HG03521 (cell line): Measurements from ENCODE around the gene TULP1.

Source experiments
- ATAC-seq: cut with Tn5 transposase; IDR thresholded peaks from one replicate; pipeline ENCODE4 v1.9.1; 2021; ENCODE audit warnings: mild to moderate bottlenecking, moderate library complexity; ENCODE audit not compliant: unreplicated experiment

TULP1 gene

DNA sequence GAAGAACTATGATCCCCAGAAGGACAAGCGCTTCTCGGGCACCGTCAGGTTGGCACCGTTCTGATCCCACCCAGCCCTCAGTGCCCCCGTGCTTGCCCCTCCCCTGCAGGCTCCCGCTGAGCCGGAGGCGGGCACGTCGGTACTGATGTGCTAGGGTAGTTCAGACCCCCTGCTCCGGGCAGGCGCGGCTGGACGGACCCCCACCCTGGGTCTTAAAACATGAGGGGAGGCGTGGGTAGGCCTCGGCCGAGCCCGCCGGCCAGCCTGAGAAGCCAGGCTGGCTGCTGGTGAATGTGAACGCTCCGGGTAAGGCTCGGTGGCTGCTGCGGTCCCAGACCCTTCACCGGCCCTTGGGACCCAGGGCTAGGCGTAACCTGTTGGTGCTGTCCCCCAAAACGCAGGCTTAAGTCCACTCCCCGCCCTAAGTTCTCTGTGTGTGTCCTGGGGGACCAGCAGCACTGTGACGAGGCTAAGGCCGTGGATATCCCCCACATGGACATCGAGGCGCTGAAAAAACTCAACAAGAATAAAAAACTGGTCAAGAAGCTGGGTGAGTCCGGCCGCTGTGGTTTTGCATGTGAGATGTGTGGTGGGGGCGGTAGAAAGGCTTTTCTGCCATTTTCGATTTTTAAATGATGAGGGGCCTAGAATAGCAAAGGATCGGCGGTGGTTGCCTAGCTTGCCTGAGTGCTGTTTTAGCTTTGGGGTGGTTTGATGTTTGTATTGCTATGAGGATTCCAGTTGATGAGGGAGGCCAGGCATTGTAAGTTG, 43.5 kb downstream of the TULP1 start:
- no peak for ATAC-seq

DNA sequence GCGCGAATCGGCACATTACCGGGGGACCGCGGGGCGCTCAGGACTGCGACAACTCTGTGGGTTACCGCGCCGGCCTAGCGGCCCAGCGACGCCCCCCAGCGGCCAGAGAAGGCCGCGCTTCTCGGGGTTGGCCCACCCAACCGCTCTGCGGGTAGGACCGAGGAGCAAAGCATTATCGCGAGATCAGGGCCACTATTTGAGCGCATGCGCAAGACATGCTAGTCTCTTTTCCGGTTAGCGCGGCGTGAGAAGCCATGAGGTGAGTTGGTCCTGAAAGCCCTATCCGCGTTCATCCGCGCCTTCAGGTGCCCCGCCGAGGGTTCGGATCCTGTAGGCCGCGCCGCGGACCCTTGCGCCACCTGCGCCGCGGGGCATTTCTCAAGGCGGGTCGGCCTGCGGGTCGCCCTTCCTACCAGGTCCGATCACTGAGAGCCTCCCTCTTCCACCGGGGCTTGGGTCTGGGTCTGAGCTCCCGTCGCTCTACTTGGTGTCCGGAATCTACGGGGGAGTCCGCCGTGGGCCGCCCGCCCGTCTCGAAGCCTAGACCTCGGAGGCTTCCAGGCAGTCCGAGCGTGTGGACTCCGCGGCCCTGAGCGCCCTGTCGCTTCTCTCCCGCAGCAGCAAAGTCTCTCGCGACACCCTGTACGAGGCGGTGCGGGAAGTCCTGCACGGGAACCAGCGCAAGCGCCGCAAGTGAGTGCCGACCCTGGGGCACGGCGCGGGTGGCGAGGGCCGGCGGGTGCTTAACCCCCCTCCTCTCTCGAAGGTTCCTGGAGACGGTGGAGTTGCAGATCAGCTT, 44.3 kb downstream of the TULP1 start, which contains the start of gene RPL10A:
Gene RPL10A, plus strand, starts transcription at position 221 of the 799 bp plus-strand sequence. Its CDS starts 34 bp downstream, at position 255.
- ATAC-seq, result peak; percentile 75

DNA sequence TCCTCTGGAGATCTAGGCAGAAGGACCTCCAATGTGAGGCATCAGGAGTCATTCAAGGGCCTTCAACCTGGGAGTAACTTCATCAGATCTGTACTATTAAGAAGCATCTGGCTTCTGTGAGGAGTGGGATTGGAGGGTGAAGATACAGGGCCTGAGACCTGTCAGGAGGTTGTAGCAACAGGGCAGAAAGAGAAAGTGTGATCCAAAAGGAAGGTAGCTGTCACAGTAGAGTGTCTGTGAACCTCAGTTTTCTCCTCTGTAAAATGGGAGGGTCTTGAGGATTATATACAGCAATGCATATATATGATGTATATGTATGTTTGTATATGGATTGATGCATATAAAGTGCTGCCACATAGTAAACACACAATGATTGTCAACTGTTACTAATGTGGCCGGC, 47.0 kb downstream of the TULP1 start:
- no peak for ATAC-seq

DNA sequence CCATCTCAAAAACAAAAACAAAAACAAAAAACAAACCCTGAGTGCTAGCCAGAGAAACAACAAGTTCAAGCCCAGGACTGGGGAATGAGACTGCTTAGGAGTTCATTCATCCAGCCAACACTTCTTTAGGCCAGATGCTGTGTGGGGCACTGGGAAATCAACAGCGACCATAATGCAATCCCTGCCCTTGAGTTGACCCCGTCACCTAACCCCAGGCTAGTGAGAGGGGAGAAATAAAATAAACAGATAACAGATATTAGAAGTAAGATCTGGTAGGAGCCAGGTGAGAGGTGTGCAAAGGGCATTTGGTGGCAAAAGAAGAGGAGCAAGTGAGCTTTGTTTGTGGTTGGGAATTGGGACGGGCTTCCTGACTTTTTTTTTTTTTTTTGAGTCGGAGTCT, 49.4 kb downstream of the TULP1 start:
- ATAC-seq, result no peak

DNA sequence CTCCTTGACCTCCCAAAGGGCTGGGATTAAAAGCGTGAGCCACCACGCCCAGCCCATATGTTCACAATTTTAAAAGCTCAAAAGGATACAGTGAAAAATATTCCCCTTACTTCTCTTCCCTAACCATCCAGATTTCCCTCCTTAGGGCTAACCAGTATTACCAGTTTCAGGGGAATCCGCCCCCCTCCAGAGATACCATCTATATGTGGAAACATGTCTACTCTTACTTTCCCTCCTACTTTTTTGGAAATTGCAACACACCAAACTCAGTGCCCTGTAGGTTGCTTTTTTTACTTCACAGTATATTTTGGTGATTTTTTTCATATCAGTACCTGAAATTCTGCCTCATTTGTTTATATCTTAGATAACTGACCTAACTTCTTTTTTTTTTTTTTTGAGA, 51.4 kb downstream of the TULP1 start:
- ATAC-seq, result no peak

DNA sequence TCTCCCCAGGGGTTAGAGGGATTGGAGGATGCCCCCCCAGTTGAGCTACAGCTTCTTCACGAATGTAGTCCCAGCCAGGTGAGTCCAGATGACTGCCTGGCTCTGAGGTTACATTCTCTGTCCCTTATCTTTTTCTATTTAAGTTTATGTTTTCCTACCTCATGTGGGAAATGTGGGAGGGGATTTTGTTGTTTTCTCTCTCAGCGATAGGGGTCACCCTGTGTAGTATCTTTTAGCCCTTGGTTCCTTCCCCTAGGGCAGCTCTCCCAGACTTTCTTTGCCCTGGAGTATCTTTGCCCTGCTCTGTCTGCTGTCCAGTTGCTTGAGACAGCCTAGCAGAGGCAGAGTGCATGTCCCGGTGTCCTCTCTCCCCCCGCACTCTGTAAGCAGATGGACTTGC, 54.8 kb downstream of the TULP1 start:
- ATAC-seq, result no peak

DNA sequence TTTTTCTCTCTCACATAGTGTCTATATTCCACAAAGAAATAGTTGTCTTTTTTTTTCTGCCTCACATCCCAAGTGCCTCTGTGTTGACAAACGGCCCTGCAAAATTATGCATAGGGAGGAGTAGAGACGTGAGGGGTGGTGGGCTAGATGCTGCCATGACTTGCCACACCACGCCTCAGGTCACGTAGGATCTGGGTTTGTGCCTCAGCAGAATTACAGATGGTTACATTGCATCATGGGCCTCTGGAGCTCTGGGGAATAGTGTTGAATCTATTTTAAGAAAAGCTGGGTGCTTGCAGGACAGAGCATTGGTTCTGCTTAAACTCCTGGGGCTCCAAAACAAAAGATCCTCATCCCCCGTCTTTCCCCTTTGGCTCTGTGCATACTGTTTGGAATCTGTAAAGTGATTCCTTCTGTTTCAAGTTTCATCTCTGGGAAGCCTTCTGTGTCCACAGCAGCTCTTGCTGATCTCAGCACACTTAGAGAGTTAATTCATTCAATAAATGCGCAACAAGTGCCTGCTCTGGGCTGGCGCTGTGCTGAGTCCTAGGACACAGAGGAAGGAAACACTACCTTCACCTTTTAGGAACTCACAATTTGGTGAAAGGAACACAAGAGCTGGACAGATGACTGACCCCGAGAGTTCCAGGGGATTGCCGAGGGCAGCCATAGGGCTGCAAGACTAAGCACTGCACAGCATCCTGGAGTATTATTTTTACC, 58.1 kb downstream of the TULP1 start:
- no peak for ATAC-seq

DNA sequence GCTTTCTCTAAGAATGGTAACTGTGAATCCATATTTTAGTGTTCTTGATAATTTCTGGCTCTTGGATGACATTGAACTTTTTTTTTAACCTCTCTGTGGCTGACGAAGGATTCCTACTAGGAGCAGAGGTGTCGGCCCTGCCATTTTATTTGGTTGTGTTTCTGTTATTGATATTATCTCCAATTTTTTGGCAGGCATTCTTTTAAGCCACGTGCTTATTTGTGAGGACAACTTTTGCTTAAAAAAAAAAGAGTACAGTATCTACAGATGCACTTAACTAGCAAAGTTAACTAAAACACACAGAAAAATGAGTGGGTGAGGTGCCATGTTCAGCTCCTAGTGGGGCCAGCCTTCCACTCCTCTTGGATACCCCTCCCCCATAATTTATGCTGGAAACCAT, 59.5 kb downstream of the TULP1 start:
- ATAC-seq, result no peak

DNA sequence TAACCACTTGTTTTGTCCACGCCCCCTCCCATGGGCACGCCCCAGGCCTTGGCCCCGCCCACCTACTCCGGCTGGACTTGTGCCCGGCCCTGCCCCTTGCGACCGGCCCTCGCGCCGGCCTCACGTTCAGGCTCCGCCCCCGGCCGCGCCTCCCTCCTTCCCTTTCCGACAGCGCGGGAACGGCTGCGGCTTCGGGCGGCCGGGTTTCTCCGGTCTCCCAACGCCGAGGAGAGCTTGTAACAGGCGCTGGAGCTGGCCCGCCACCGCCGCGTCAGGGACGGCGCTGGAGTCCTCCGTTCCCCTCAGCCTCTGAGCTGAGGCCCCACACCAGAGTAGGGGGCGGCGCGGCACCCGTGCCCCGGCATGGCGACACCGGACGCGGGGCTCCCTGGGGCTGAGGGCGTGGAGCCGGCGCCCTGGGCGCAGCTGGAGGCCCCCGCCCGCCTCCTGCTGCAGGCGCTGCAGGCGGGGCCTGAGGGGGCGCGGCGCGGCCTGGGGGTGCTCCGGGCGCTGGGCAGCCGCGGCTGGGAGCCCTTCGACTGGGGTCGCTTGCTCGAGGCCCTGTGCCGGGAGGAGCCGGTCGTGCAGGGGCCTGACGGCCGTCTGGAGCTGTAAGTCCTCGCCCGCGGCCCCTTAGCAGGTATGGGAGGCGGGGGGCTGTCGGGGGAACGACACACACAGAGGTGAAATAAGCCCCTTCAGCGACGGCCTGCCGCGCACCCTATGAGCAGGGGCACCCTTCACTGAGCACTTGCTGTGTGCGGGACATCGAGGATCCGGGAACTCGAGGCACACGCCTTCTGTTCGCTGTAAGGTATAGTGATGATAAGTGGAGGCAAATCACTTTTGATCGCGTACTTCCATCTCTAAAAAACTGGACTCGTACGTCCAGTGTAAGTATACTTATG, 60.3 kb downstream of the TULP1 start, which contains the start of gene FANCE:
Gene FANCE, plus strand, starts transcription at position 156 of the 908 bp plus-strand sequence. Its CDS starts 208 bp downstream, at position 364.
- peak; percentile 86 for ATAC-seq

DNA sequence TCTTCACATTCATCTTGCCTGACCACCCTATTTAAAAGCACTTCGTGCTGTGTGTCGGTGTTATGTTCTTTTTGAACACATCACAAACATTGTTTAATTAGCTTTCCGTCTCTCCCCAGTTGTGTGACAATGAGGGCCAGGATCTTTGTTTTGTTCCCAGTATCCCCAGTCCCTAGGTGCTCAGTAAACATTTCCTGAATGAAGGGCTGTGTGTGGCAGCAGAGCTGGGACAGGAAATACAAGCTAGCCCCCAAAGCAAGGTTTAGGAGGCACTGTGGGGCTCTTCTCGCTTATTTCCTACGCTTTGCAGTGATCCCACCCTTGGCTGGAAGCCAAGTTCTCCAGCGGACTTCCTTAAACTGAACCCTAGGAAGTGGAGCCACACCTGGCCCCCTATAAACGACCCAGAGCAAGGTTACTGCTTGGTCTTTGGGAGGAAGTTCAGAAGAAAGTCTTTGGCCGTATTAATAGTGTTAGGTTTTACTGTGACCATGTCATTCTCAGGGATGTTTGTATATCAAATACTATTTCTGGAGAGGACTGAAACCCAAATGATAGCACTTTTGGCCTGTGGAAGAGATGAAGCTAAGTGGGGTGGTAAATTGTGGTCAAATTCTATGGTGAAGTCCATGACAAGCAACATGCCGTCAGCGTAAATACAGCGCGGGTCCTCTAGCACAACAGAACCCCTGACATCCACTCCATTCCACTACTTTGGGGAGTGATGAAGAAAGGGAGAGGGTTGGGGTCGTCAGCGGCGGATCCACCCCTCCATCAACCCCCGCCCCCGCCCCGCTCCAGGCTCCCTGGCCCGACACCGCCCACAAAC, 61.1 kb downstream of the TULP1 start:
- ATAC-seq, result no peak

DNA sequence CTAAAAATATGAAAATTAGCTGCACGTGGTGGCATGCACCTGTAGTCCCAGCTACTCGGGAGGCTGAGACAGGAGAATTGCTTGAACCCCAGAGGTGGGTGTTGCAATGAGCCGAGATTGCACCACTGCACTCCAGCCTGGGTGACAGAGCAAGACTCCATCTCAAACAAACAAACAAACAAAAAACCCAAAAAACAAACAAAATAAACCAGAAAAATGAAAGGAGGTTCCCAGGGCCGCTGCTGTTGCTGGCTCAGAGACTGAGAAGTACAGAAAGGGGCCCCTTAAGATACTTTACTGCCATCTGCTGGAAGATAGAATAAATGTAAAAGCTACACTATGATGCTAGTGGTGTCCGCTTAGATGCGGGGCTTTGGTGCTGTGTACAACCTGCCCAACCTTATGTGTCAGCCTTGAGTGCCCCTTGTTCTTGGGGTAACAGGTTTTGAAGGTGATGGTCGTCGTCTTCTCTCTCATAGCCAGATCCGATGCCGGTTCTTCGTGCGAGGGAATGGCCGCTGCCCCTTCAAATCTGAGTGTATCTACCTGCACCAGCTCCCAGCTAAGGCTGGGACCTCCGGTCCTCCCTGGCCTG, 63.3 kb downstream of the TULP1 start:
- no peak for ATAC-seq

DNA sequence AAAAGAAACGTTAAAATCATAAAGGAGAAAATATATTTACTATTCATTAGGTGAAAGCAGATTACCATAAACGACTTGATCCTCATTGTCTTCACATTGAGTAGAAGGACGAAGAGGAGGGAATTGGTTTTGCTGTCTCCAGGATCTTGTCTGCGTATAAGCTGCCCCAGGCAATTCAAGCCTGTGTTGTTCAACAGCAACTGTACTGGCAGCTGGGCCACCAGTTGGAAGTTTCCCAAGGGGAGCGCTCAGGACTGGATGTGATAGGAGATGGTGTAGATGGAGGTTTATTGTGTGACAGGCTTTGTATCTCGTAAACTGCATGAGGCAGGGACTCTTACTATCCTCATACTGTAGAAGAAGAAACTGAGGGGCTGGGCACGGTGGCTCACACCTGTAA, 64.5 kb downstream of the TULP1 start:
- ATAC-seq, result no peak
